HG03064 (cell line): Measurements from ENCODE around the gene KIFC1.

Source experiments
- ATAC-seq: cut with Tn5 transposase; IDR thresholded peaks from one replicate; pipeline ENCODE4 v1.9.1; 2021; ENCODE audit warnings: low read depth; ENCODE audit not compliant: unreplicated experiment

Gene KIFC1

GRCh38 chr6:33410050-33410710, 18.6 kb downstream of the KIFC1 start:
- ATAC-seq, result peak; percentile 68

GRCh38 chr6:33410711-33411631, 19.3 kb downstream of the KIFC1 start, which contains the start of gene PHF1:
Gene PHF1, plus strand, starts transcription at chr6:33411014. Its CDS starts 1,250 bp downstream, at chr6:33412264.
- peak; percentile 31 for ATAC-seq

DNA sequence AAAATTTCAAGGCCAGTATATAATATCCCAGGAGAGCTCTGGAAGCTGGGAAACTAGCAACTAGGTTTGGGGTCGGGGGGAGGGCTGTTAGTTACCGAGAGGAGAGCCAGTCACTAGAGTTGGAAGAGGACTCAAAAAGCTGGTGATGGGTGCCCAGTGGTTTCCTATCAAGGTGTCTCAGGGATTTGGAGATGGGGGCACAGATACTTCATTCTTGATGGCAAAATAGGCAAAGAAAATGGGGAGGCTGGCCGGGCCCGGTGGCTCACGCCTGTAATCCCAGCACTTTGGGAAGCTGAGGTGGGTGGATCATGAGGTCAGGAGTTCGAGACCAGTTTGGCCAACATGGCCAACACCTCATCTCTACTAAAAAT, 20.0 kb downstream of the KIFC1 start:
- no peak for ATAC-seq

- ATAC-seq, result no peak
Observed at GRCh38 chr6:33412140-33413009, 20.8 kb downstream of the KIFC1 start.

GRCh38 chr6:33413241-33414120, 21.9 kb downstream of the KIFC1 start:
- no peak for ATAC-seq

- ATAC-seq, result no peak
Observed at GRCh38 chr6:33414592-33415271, 23.1 kb downstream of the KIFC1 start.

- no peak for ATAC-seq
Observed at GRCh38 chr6:33415831-33416230, 24.2 kb downstream of the KIFC1 start.

DNA sequence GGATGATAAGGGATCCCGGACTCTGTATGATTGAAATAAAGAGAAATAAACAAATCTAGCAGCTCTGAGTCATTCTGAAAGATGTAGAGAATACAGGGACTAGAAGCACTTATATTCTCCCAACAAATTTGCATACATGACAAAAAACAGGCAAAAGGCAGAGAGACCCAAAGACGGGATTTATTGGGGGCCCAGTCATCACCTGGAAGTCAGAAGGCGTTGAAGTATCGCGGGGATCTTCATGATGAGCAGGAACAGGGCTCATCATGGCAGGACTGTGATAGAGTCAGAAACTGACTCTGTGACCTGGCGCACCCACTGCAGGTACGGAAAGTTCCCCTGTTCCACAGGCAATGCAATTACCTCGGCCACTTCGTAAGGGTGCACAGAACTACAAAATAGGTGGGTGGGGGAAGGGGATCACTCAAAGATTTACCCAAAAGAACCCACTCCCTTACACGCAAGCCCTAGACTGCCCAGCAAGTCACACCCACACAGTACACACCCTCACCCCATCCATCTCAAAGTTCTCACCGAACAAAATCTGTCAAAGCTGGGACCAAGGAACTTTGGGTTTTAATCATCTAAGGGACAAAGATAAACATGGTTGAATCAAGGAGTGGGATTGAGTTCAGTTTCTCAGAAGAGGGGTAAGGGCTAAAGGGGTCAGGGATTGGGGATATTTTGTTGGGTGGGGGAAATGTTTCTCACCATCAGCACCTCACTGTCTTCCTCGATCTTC, 24.9 kb downstream of the KIFC1 start:
- ATAC-seq, result no peak

- no peak for ATAC-seq
Observed at GRCh38 chr6:33417128-33417902, 25.7 kb downstream of the KIFC1 start.

DNA sequence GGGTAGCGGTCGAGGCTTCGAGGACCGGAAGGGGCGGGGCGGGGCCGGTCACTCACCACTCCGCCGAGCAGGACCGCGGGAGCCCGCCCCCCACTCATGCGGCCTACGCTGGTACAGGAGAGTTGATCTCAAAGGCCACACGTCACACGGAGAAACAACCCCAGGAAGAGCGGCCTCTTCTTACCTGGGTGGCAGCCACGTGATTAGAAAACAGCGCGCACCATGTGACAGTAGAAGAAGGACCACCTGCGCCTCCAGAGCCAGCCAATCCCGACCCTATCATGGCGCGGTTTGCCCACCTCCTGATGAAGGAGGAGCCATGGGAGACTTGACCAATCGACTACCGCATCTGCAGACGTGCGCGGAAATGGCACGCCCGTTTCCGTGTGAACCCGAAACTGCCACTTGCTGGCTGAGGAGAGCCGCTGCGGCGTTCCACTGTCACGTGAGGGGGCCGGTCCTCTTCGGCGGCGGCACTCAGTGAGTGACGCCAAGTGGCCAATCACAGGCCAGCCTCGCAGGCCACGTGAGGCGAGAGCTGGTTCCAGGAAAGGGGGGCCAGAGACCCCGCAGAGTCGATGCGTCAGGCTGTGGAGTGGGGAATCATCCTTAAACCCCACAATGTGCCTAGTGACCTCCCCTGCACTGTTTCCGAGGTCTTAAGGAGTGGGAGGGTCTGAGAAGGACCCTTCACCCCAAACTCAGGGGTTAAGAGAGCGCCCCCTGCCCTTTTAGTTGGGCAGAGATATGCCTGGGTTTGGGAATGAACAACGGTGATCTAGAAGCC, 26.5 kb downstream of the KIFC1 start, which contains the start of gene CUTA:
CUTA (minus strand) TSS at position 205 of the 787 bp plus-strand sequence; CDS start at position 98, 107 bp downstream.
- ATAC-seq, result peak; percentile 79

DNA sequence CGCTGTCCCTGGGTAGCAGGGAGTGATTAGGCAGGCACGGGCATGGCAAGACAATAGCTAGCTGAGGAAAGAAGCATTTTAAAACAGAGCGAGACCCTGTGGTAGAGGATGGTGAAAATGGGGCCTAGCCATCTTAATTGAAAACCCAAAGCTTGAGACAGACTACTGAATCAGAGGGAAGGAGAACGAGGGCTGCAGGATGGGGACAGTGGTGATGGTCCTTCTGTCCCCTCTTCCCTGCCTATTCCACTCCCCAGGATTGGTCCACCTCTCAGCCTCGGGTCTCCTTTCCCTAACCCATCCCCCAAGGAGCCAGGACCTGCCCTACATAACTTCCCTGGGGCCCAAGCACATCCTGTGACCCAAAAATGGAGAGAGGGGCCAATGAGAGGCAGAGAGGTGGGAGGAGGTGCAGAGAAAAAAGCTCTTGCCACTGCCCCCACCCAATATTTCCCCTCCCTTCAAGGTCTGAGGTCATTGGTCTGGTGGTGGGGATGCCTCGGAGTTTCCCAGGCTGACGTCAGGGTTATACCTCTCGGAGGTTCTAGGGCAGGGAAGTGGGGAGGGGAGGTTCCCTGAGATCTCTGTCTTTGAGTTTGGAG, 27.2 kb downstream of the KIFC1 start:
- ATAC-seq, result no peak

GRCh38 chr6:33419580-33420490, 28.2 kb downstream of the KIFC1 start, which contains the start of gene SYNGAP1:
Gene SYNGAP1, plus strand, starts transcription at chr6:33420065. Its CDS starts 200 bp downstream, at chr6:33420265.
- ATAC-seq, result no peak

DNA sequence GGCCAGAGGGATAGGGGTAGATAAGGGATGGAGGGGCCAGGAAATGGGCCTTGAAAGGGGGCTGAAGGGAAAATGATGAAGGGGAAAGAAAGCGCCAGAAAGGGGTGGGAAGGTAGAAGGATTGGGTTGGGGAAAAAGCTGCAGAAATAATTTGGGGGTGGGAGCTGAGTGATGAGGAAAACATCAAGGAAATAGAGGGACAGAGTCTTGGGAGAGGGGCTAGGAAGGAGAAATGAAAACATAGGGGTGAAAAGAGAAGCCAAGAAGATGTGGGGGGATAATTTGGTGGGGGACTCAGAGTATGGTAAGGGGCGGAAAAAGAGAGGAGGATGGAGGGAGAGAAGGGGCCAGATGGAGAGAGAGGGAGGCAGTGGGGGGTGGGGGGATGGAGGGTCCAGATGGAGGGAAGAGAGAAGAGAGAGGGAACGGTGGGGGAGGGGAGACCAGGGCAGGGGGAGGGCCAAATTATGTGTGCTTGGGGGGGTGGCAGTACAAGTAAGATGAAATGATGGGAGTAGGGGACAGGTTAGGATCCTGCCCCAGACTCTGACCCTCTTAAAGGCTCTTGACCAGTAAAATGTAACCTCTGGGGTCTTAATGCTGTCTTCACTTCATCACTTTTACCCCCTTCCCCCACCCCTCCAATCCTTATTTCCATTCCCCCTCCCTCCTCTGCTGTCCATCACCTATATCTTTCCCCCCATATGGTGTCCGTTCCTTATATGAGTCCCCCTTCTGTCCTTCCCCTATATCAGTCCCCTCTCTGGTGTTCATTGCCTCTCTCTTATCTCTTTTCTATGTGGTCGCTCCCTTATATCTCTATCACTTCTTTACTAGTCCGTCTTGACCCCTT, 29.1 kb downstream of the KIFC1 start:
- ATAC-seq, result no peak

DNA sequence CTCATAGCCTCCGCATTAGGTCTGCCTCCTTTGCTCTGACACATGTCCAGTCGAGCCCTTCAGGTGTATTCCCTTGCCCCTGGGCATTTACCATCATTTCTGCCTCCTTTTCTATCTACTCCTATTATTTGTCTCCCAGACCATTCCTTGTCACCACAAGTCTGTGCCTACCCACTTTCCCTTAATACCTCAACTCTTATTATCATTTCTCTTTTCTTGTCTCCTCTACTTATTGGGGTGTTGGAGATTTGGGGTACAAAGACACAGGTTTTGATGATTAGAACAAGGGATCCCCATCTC, 29.7 kb downstream of the KIFC1 start:
- no peak for ATAC-seq

DNA sequence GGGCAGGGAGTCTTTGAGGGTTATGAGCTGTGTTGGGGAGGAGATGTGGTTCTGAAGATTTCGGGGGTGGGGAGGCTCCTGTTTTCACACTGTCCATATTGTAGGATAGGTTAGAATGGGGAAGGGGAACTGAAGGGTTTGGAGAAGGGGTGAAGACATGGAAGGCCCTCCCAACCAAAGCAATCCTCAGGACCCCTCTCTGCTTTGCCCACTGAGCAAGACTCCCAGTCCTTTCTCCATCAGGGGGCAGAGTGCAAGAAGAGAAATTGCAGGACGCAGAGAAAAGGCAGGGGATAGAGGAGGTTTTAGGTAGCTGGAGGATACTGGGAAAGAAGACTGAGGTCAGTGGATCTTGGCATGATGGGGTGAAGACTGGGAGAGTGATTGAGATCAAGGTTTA, 32.2 kb downstream of the KIFC1 start:
- ATAC-seq, result no peak
